Amniotic epithelial cell (primary cell): ENCODE data around the gene MBD2.
A peak's percentile ranks its signal among the peaks of the same experiment; 100 is the strongest.
"Not testable (repeated sequence)": the region's sequence is repeated elsewhere in the genome, so short reads cannot be mapped to it uniquely, and the experiment has no call there.

Experiments used
- DNase-seq: peaks from one replicate; pipeline ENCODE4 v3.0.0-alpha.2; 2010; ENCODE audit warnings: low read depth

Gene MBD2

DNA sequence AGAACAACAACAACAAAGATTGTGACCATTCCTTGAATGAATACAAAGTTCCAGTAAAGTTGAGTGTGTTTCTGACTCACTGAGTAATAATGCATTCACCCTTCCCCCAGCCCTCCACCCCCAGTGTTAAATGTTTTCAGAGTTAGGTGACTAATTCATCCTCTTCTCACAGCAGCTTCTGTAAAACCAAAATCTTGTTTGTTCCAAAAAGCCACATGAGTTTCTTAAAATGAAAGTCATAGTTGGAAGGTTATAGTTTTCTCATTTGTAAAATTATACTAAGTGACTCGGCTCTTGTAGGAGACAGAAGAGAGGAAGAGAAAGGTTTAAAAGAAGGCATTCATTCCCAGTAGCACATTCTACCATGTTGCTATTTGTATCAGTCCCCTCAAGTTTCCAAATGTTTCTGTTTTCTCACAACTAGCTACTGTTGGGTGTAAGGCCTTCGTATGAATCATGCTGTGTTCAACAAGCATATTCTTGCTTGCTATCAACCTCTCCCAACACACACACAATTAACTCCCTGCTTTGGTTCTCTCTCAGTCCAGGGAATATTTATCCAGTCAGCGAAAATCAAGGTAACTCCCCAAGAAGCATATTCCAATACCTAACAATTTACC, 75.3 kb downstream of the MBD2 start:
- DNase-seq, result peak; percentile 91

DNA sequence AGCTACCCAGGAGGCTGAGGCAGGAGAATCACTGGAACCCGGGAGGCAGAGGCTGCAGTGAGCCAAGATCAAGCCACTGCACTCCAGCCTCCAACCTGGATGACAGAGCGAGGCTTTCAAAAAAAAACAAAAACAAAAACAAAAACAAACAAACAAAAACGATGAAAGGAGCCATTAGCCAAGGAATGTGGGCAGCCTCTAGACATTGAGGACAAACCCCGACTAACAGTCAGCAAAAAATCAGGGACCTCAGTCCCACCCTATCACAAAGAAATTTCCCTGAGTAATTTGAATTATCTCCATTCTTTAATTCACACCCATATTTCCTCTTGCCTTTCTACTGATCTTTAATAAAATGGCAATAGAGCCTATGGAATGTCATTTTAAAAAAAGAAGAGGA, 75.8 kb downstream of the MBD2 start:
- DNase-seq, result no peak

DNA sequence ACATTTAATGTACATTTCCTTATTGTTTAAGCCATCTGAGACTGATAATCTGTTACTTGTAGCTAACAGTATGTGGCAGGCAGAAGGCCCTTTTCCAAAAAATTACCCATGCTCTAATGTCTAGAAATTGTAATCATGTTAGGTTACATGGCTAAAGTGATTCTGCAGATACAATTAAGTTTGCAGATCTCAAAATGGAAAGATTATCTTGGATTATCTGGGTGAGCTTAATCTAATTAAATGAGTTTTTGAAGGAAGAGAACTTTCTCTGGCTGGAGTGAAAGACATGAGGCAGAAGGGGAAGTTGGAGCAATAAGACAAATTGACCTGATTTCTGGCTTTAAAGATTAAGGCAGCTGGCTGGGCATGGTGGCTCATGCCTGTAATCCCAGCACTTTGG, 76.3 kb downstream of the MBD2 start:
- no peak for DNase-seq

DNA sequence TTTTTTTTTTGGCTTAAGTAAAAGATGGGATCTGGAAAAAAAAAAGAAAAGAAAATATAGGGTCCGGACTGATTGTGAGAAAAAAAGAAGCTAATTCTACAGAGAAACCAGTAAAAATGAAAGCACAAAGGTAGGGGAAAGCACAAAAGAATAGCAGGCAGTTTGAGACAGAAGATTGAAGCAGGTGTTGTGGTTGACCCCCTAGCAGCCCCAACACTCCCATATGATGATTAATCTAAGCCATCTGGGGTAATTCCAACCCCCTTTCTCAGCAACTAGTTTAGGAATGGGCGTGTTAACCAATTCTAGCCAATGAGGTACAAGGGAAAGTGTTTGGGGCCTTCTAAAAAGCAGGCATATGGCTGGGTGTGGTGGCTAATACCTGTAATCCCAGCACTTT, 77.0 kb downstream of the MBD2 start:
- DNase-seq, result no peak

DNA sequence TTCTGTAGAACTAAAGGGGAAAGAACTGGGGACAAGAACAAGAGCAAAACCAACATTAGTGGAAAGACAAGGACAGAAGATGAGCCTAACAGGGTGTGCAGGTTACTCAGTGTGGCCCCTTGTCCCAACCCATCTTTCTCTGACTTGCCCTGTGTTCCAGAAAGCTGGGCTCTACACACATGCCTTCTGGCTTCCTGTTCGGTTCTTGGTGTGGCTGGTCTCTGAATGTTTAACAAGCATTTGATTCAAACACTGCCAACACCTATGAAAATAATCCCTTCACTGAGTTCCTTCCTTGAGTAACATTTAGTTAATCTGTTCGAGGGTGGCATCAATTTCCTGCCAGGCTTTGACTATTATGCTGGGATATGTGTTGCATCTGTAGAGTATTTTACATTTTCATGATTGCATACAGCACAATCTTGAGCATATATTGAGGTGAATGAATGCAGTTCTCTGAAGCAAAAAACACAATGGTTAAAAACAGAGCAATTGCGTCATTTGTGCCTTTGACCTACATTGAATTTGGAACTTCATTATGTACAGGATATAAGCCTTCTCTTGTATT, 83.3 kb downstream of the MBD2 start:
- DNase-seq, result no peak

DNA sequence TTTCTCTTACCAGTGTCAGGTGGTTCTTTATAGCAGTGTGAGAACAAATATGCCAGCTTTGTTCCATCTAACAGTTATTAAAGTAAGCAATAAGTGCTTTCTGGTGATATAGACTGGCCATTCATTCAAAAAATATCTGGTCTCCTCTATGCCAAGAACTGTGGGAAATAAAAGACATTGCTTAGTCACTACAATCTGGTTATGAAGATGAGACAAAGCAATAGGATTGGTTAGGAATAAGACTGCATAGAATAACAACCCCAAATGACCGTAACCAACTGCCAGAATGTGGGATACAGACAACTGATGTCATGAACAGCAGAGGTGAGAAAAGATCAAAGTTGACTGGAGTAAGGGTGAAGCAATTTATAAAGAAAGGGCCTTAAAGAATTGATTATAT, 83.8 kb downstream of the MBD2 start:
- peak; percentile 31 for DNase-seq

DNA sequence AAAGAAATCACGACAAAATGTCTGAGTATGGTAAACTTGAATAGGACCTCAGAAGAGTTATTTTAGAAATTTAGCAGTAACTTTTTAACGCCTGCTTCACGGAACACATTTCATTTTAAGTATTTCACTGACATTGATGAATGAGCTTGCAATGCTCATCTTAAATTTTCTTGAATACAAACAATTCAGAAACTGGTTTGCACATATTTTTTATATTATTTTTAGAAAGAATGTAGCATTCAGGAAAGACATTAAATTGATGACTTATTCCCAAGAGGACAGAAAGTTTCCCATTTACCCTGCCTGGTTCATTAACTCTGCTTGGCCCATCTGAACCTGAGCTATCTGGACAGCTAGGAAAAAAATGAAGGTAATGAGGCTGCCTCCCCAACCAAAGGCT, 89.3 kb downstream of the MBD2 start:
- no peak for DNase-seq

DNA sequence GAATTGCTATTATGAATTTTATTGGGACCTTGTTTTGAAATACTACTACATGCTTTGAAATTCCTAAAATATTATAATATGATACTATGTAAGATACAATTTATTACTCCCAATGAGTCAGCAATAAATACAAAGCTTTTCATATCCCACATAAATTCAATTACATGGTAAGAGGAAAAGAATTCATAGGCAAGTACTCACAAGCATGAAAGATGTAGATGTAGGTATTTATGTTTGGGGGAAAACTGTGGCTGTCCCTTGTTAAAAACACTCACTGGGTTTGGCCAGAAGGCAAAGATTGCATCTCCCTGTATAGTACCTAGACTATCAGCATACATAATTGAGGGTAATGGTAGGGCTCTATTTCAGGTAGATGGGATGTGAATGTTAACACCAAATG, 90.4 kb downstream of the MBD2 start:
- no peak for DNase-seq

DNA sequence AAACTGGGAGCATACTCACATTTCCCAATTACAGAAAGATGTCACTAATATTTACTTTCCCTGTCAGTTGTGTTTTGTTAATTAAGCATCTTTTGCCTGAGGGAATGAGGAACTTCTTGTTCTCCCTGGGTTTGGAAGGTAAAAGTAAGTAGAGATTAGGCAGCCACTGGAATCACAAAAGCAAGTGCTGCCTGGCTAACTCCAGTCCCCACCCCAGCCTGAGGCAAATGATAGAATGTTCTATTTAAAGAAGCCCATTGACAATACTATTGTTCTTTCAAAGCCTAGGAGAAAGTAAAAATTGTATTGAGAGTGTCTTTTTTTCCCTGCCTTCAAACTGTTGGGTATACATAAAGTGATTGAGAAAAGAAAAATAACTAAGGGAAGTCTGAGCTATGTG, 93.8 kb downstream of the MBD2 start:
- no peak for DNase-seq

DNA sequence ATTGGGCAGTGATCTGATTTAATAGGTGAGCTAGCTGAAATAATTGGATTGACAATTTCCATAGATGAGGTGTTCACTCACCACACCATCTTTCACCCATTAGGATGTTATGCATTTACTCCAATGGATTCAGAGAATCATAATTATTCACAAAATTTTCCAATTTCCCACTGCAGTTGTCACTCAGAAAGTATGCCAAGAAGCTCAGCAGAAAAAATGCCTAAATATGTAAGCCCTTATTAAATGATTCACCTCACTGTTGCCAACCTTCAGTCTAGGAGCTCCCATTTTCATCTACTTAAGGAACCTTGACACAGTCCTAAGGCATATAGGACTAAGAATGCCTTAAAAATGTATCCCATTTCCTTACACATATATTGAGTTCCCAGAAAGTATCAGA, 94.3 kb downstream of the MBD2 start:
- no peak for DNase-seq

DNA sequence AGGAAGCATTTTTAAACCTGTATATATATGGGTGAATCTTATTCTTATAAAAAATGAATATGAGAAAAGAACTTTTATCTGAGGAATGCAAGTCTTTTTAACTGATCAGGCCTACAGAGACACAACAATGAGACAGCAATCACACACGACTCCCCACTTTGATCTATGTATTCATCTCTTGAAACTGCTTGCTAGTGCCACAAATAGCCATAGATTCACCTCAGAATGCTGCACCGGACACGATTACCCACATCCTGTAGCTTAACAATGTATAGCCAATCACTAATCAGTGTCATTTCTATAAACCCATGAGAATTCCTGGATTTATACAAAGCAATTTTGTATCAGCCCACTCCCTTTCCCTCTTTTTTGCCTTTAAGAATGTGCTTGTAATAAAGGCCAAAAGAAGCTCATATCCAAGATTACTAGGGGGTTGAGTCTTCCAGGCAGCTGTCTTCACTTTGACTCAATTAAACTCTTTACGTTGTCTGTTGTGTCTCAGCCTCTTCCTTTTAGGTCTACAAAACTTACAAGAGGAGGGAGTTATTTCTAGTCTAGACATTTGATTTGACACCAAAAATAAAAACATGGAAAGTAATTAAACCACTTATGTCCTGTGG, 94.9 kb downstream of the MBD2 start:
- DNase-seq, result no peak

DNA sequence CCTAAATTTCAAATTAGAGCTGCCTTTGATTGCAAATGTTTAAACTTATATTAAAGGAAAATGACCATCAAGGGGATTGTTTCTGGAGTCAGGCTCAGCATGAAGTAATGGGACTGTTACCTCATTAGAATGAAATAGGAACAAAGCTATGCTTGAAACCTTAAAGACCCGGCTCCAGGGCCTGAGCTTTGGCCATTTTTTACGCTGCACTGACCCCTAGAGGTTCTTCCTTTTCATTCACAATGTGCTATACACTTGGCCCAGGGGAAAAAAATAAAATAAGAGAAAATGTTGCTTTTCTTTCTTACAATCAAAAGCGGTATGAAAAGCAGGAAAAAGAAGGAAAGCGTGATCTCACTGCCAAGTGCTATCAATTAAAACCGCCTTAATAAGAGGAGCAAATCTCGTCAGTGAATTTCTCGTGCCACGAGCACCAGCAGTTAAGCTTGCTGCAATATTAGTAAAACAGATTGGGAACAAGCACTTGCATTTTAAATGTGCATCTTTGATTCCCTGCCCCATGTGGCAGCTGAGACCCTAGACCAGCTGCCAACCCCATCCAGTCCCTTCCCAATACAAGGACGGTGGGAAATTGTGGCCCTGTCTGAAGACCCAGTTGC, 96.6 kb downstream of the MBD2 start:
- DNase-seq, result peak; percentile 58

DNA sequence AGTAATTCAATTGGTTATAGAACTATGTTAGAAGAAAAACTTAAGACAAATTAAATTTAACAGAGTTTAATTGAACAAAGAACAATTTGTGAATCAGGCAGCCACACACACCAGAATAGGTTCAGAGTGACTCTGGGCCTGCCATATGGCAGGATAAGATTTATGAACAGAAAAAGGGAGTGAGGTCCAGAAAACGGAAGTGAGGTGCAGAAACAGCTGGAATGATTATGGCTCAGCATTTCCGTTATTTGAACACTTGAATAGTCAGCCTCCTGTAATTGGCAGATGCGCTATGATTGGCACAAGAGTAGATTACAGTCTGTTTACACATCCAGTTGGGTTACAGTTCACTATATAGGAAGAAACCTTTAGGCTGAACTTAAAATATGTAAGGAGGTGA, 99.0 kb downstream of the MBD2 start:
- DNase-seq, result no peak

DNA sequence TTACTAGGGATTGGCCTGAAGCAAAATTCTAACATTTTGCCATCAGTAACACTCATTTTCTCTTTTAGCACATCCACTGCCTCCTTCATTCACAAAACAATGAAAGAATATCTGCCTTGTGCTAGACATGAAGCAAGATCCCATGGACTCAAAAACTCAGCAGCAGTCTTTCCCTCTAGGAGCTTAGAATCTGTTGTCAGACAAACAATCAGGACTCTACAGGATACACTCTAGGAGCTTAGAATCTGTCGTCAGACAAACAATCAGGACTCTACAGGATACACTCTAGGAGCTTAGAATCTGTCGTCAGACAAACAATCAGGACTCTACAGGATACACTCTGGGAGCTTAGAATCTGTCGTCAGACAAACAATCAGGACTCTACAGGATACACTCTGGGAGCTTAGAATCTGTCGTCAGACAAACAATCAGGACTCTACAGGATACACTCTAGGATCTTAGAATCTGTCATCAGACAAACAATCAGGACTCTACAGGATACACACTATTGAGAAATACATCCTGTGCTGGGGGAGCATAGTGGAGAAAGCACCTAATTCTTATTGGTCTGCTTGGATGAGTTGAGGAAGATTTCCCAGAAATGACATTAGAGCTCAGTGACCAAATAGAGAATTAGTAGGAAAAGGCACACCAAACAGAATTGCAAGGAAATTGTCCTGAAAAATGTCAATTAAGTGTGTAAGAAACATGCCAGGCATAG, 100.6 kb downstream of the MBD2 start:
- DNase-seq, result not testable (repeated sequence)

DNA sequence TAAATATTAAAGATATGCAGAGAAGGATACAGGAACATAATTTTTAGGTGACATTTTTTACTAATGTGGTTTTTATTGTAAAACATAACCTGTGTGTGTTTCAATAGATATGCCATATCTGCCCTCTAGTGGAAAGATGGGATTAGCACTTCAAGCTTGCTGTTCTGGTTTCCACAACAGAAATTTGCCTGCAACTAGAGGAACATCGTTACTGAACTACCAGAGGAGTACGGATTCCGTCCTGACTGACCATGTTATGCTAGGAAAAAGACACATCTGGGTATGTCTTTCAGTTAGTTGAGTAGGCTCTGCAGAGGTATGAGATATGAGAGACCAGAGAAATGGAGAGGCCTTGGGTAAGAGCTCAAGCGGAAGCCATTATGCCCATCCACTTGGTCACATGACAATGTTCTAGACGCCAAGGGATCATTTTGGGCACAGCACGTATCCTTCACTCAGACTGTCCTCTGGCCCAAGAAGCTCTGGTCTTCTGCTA, 104.9 kb downstream of the MBD2 start:
- DNase-seq, result peak; percentile 60

DNA sequence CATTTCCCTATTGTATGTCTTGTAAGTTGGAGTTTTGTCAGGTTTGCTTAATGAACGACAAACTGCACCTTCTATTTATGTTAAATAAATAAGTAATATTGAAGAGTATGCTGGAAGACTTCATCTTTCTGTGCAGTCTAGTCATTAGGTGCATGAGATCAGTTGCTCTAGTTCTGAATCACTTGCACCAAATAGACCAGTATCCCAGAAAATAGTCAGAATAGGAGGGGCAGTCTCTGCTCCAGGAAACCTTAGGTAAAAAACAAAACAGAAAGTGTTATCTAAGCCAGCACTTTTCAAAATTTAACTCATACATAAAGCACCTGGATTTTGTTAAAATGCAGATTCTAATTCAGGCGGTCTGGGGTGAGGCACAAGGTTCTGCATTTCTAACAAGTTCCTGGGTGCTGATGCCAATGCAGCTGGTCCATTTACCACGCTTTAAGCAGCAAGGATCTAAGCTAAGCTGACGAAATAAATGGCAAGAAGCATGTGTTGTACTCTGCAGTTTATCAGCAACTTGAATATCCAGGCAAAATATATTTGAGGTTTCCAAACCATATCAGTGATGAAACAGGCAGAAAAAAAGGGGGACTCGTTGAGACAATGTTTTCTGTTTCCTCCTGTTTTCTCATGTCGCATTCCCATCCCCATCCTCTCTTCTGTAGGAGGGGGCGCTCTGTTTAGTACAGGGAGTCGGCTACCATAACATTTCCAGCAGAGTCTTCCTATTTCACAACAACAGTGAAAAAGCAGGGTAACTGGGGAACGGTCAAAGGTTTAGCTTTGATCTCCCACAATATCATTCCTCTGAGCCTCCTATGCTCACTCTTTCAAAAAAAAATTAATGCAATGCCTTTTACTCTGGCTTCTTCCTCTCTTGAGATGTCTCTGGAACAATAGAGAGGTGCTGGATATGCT, 106.4 kb downstream of the MBD2 start:
- DNase-seq, result peak; percentile 38

DNA sequence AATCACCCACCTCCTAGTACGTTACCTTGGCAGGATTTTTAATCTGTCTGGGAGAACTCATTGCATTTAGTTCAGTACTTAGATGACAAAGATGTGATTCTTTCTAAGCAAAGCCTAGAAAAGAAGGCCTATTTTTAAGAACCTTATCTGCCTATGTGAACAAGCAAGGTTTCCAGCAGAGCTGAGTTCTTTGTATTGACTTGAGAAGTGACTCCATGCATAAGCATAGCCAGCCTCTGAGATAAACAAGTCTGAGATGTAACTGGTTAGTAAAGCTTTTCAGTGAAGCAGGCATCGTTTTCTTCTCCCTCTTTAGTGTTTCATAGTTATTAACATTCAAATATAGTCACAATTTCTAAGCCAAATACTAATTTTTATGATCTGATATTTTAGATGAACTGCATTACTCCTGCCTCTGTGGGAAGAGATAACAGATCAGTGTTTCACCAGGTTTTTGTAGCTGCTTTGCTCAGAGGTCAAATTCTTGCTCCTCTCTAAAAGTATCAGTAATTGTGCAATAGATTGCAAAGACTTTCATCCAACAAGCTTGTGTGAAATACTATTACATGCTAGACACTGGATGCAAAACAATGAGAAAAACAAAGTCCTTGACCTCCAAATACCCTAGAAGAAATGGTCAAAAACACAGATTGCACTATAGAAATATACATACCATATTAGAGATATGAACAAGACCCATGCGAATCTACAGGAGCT, 107.8 kb downstream of the MBD2 start:
- DNase-seq, result peak; percentile 42

DNA sequence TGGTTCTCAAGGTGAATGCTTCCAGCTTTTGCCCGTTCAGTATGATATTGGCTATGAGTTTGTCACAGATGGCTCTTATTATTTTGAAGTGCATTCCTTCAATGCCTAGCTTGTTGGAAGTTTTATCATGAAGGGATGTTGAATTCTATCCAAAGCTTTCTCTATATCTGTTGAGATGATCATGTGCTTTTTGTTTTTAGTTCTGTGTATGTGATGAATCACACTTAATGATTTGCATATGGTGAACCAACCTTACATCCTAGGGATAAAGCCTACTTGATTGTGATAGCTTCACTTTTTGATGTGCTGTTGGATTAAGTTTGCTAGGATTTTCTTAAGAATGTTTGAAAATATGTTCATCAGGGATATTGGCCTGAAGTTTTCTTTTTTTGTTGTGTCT, 112.1 kb downstream of the MBD2 start:
- DNase-seq, result no peak

DNA sequence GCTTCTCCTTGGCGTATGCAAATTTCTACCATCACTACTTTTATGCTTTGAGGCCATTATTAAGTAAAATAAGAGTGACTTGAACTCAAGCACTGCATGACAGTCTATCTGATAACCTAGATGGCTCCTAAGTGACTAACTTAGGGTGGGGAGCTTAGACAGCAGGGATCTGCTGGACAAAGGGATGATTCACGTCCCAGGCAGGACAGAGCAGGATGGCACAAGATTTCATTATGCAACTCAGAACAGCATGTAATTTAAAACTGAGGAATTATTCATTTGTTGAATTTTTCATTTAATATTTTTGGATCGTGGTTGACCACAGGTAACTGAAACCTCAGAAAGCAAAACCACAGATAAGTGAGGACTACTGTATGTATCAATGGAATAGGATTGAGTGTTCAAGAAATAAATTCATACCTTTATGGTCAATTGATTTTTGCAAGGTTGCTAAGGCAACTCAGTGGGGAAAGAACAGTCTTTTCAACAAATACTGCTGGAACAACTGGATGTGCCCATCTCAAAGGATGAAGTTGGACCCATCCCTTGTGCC, 115.3 kb downstream of the MBD2 start:
- peak; percentile 36 for DNase-seq

DNA sequence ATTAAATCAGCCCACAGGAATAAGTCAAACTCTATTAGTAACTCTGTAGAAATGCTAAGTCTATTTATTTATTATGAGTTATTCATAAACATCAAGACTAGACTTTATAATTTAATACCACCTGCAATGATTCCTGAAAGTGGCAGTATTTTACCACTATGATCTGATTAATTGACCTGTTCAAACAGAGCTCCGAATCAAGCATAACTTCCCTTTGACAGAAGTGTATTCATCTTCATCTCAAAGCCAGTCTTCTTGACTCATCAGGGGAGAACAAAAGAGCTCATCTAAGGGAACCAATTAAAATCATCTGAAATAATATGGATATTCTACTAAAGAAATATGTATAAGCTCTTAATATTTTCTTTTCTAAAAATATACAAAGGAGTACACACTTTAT, 122.3 kb downstream of the MBD2 start:
- DNase-seq, result no peak
